Amygdala (tissue), 56 donors: Measurements from ENCODE around the gene AGBL4.

Source experiments
- DNase-seq, 56 donors: peaks; one replicate each; lab custom pipeline; 2025; lab: John Stamatoyannopoulos, UW

Gene AGBL4

GRCh38 chr1:48792961-48793360, 1230.8 kb downstream of the AGBL4 start:
- no peak for DNase-seq

- DNase-seq = no peak
These were observed 1233.4 kb downstream of the AGBL4 start for GRCh38 chr1:48790397-48790796.

GRCh38 chr1:48789903-48790302, 1233.9 kb downstream of the AGBL4 start:
- DNase-seq = no peak

- DNase-seq = no peak
These were observed 1237.9 kb downstream of the AGBL4 start for GRCh38 chr1:48785869-48786268.

- no peak for DNase-seq
These were observed 1239.5 kb downstream of the AGBL4 start for GRCh38 chr1:48784301-48784700.

- DNase-seq = peak in 5 of 56 donors; percentile 7 to 48 (median 39)
These were observed 1246.4 kb downstream of the AGBL4 start for GRCh38 chr1:48777219-48777895.

GRCh38 chr1:48776393-48777218, 1247.1 kb downstream of the AGBL4 start, which contains the start of gene BEND5:
Gene BEND5, minus strand, starts transcription at chr1:48776891. Its CDS starts 60 bp downstream, at chr1:48776831.
- DNase-seq = peak in 54 of 56 donors; percentile 10 to 87 (median 63)

GRCh38 chr1:48775831-48776392, 1247.8 kb downstream of the AGBL4 start:
- peak in 1 of 56 donors; percentile 2 for DNase-seq

GRCh38 chr1:48773133-48773532, 1250.6 kb downstream of the AGBL4 start:
- DNase-seq = no peak

- DNase-seq = no peak
These were observed 1251.5 kb downstream of the AGBL4 start for GRCh38 chr1:48772211-48772610.

GRCh38 chr1:48771561-48771960, 1252.2 kb downstream of the AGBL4 start:
- DNase-seq = peak in 1 of 56 donors; percentile 2

- DNase-seq = no peak
These were observed 1255.7 kb downstream of the AGBL4 start for GRCh38 chr1:48767975-48768510.

- DNase-seq = no peak
These were observed 1258.4 kb downstream of the AGBL4 start for GRCh38 chr1:48765335-48765734.

GRCh38 chr1:48761986-48762385, 1261.8 kb downstream of the AGBL4 start:
- DNase-seq = peak in 12 of 56 donors; percentile 1 to 54 (median 22)

- no peak for DNase-seq
These were observed 1262.3 kb downstream of the AGBL4 start for GRCh38 chr1:48761411-48761810.

- DNase-seq = no peak
These were observed 1262.9 kb downstream of the AGBL4 start for GRCh38 chr1:48760857-48761256.

GRCh38 chr1:48758976-48759375, 1264.8 kb downstream of the AGBL4 start:
- DNase-seq = no peak

GRCh38 chr1:48757363-48757762, 1266.4 kb downstream of the AGBL4 start:
- DNase-seq = no peak

- DNase-seq = no peak
These were observed 1267.0 kb downstream of the AGBL4 start for GRCh38 chr1:48756683-48757316.

- DNase-seq = no peak
These were observed 1270.5 kb downstream of the AGBL4 start for GRCh38 chr1:48753293-48753692.

- peak in 2 of 56 donors; percentile 2 to 39 for DNase-seq
These were observed 1273.6 kb downstream of the AGBL4 start for GRCh38 chr1:48750109-48750508.
